Heart right ventricle (tissue), 16 donors: ENCODE results near the gene ATF6B. TPM values are rescaled to one million over a fixed set of nuclear protein-coding genes. Genes with fewer than 3 reads are reported as not detected.

Experiments
- ATAC-seq, 8 donors: fragments of 200-7000 bp; cut with Tn5 transposase; one replicate each; pipeline ENCODE4 v1.9.1; 2020; ENCODE audit warnings: mild to moderate bottlenecking in 8 of 8, moderate library complexity in 8 of 8, moderate number of reproducible peaks in 1 of 8
- DNase-seq, 2 donors: peaks; one replicate each; pipeline ENCODE4 v3.0.0-alpha.2; 2020
- H3K27ac ChIP-seq, 10 donors: fragments of 200-600 bp; sonication (generic) in 2 of 10; one replicate each; pipeline versions ENCODE4 v1.5.0 to v1.8.0; 2020 to 2022; ENCODE audit warnings: mild to moderate bottlenecking in 3 of 10
- H3K27me3 ChIP-seq, 7 donors: fragments of 200-600 bp; one replicate each; pipeline ENCODE4 v1.8.0; 2021 to 2022; ENCODE audit warnings: mild to moderate bottlenecking in 2 of 7
- H3K36me3 ChIP-seq, 9 donors: fragments of 200-600 bp; sonication (generic) in 1 of 9; one replicate each; pipeline versions ENCODE4 v1.5.0 to v1.8.0; 2020 to 2022; ENCODE audit warnings: mild to moderate bottlenecking in 2 of 9
- H3K4me1 ChIP-seq, 9 donors: fragments of 200-600 bp; sonication (generic) in 1 of 9; one replicate each; pipeline versions ENCODE4 v1.5.0 to v1.8.0; 2020 to 2022; ENCODE audit warnings: mild to moderate bottlenecking in 4 of 9
- H3K4me3 ChIP-seq, 10 donors: fragments of 200-600 bp; sonication (generic) in 2 of 10; one replicate each; pipeline versions ENCODE4 v1.5.0 to v1.8.0; 2020 to 2022; ENCODE audit warnings: mild to moderate bottlenecking in 7 of 10, moderate library complexity in 2 of 10
- H3K9me3 ChIP-seq, 11 donors: fragments of 200-600 bp in 10 of 11; sonication (generic) in 2 of 11; one replicate each; pipeline versions ENCODE4 v1.5.0 to v1.8.0; 2013 to 2022; ENCODE audit warnings: mild to moderate bottlenecking in 2 of 11, control low read depth in 1 of 11, moderate library complexity in 1 of 11
- WGBS, 2 donors: extraction: QIAGEN DNeasy Blood & Tissue Kit; methylation state at CpG; one replicate each; pipeline ENCODE4 v1.1.7; 2013; ENCODE audit warnings: inconsistent platforms in 1 of 2; 5-methylcytosine and 5-hydroxymethylcytosine counted together
- intact Hi-C, 10 donors: fragments of 100-400 bp; cut with DNase I; formaldehyde crosslinking; loops; one replicate each; pipeline versions ENCODE4 v1.11.1 to v1.14.2; 2022
- polyA plus RNA-seq, 2 donors: library from polyadenylated mRNA; stranded (reverse); fragments of 200-250 nt; gene quantifications; one replicate each; pipeline ENCODE4 v1.2.3, GENCODE V29; 2013
- total RNA-seq, 10 donors: library from RNA; stranded (reverse); fragmentation: NEBNext Ultra II Directional in 3 of 10; extraction: Animal tissue kit (Norgen Biotek cat#: 25700) in 3 of 10; gene quantifications; one replicate each; pipeline versions ENCODE4 v1.2.1 to v1.2.4, GENCODE V29; 2021 to 2023
- TF ChIP-seq, protein P1 (sequence below), 9 donors: fragments of 200-600 bp; sonication (generic) in 2 of 9; IDR thresholded peaks; one replicate each; pipeline versions ENCODE4 v1.5.0 to v1.8.0; 2021 to 2022; ENCODE audit warnings: antibody characterized with exemption in 9 of 9, mild to moderate bottlenecking in 5 of 9, moderate library complexity in 1 of 9
- donor health status: Arrhythmogenic right ventricular cardiomyopathy.
- donor health status: ischemic (EF 13 %, LVEDD 7.1; RV severe dilation, severe dysfunction).
- donor health status: healthy with polysubstance abuse.
- donor health status: DM: no; HTN: yes; CAD: no.
- donor health status: DM: no; HTN: no; CAD: no.
- donor health status: ischemic (EF 25% LVEDD 6.9; RV normal size, moderate dysfunction).
- donor health status: ischemic (EF 25% LVEDD 5.7; RV mildly dilated, moderate dysfunction).
- donor health status: healthy.
- donor health status: DM: yes; HTN: yes; CAD: no.
- donor health status: Ischemic cardiomyopathy.
- donor health status: ischemic (EF 35%, LVEDD 5.7; RV mildly dilated, moderate dysfunction).
- donor health status: nonischemic (EF 11% LVEDD 7.7; RV severe dilation, severe dysfunction).
- donor health status: DM: yes; HTN: yes; CAD: no.
- donor health status: PGD.
- donor health status: ischemic (EF 29% LVEDD 5.4; RV normal size, mild dysfunction).
- donor health status: nonischemic (EF 23%, LVEDD 6.1; RV moderate dilation, normal function).

Gene ATF6B
- total and polyA plus RNA-seq, 12 donors: 20.1 to 47.0 (median 29.4) TPM

DNA sequence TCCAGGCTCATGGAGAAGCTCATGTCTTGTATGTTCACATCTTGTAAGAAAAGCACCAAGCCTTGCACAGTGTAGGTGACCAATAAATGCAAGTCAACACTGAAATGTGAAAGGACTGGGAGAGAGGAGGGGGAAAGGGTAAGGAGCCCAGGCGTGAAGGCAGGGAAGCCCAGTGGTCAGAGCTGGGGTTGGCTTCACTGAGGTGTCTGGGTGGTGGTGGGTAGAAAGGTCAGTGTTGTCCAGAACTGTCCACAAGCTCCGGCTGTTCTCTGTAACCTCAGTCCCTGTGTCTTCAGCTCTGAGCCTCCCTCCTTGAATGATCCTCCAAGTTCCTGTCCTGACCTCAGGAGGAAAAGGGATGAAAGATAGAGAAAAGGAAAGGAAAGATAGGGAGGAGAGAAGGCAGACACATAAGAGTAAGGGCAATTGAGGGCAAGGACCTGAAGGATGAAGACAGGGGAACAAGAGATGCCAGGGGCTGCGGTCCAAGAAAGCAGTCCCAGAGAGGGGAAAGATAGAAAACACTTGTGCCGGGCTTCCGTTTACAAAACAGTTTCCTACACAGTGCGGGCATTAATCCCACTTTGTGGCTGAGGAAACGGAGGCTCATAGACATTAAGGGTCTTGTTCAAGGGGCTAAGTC lies 16.5 kb downstream of the ATF6B start:
- peak in 1 of 2 donors; percentile 48 for DNase-seq

DNA sequence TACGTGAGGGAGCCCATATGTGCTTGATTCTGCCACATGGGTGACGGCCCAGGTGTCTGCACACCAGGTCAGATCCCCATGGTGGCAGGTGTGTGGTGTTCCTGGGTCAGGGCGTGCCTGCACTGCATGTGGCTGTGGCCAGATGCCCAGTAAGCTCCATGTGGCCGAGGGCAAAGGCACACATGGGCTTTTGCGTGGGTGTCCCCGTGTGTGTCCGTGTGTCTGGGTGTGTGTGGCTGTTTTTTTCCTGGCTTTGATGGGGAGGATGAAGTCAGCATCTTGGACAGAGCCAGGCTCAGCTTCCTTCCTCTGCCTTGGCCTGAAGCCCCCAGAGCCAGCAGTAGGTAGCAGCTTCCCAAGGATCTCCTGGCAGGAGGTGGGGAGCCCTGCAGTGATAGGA lies 17.4 kb downstream of the ATF6B start:
- TF ChIP-seq, protein P1, sequence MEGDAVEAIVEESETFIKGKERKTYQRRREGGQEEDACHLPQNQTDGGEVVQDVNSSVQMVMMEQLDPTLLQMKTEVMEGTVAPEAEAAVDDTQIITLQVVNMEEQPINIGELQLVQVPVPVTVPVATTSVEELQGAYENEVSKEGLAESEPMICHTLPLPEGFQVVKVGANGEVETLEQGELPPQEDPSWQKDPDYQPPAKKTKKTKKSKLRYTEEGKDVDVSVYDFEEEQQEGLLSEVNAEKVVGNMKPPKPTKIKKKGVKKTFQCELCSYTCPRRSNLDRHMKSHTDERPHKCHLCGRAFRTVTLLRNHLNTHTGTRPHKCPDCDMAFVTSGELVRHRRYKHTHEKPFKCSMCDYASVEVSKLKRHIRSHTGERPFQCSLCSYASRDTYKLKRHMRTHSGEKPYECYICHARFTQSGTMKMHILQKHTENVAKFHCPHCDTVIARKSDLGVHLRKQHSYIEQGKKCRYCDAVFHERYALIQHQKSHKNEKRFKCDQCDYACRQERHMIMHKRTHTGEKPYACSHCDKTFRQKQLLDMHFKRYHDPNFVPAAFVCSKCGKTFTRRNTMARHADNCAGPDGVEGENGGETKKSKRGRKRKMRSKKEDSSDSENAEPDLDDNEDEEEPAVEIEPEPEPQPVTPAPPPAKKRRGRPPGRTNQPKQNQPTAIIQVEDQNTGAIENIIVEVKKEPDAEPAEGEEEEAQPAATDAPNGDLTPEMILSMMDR (IDR thresholded peaks at IDR 0.05): no peak
- Histone ChIP-seq H3K27ac (peak overlapping the region; percentile 66 to 96 (median 90)), H3K4me3 (peak overlapping the region in 8 of 10 donors; percentile 57 to 82 (median 66)), H3K4me1 (peaks cover 38 to 92% (median 77%) of the 10 kb centered on the region in 9 donors), H3K27me3 (peaks cover 0 to 9% (median 0%) of the 10 kb centered on the region in 7 donors), H3K9me3 (no peaks in the 10 kb centered on the region), H3K36me3 (peaks cover 0 to 14% (median 0%) of the 10 kb centered on the region in 9 donors)
- ATAC-seq: peak in 7 of 8 donors; percentile 2 to 46 (median 13)
- peak in 1 of 2 donors; percentile 46 for DNase-seq
- whole genome bisulfite sequencing, 2 donors: 44 to 59% methylated on average over 7 of the region's 7 CpGs
- intact Hi-C loops: loop anchor here in 4 of 10 donors (5.0 to 10.0 kb wide), 3 partner anchors 124 to 134 kb away; no protein-coding TSS in a partner anchor

More for the DNA sequence above, 16.5 kb downstream of the ATF6B start:
- Histone ChIP-seq H3K9me3 (no peaks in the 10 kb centered on the region), H3K4me1 (peaks cover 35 to 85% (median 71%) of the 10 kb centered on the region in 9 donors), H3K4me3 (peak overlapping the region in 1 of 10 donors; percentile 64), H3K36me3 (peaks cover 0 to 20% (median 0%) of the 10 kb centered on the region in 9 donors), H3K27me3 (peaks cover 0 to 9% (median 0%) of the 10 kb centered on the region in 7 donors), H3K27ac (peak overlapping the region; percentile 36 to 96 (median 86))
- TF ChIP-seq, protein P1 (IDR thresholded peaks at IDR 0.05): no peak
- peak in 4 of 8 donors; percentile 1 to 2 (median 2) for ATAC-seq
- intact Hi-C loops: loop anchor here in 4 of 10 donors (5.0 to 10.0 kb wide), 3 partner anchors 123 to 133 kb away; no protein-coding TSS in a partner anchor
- WGBS, 2 donors: 51 to 56% methylated on average over 7 of the region's 7 CpGs

DNA sequence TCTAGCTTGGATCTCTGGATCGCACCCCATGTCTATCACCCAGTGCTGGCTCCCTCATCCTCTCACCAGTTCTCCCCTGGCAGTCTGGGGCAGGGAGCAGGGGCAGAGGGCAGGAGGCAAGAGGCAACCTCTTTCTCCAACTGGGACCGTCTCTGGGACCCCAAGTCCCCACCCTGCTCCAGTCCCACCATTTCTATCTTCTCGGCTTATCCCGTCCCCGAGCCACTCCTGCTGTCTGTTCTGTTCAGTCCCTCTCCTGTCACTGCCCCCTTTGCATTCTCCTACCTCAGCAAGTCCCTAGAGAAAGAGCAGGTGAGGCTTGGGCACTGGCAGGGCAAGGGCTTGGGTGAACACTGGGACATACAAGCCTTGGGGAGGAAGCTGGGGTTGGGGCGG lies 18.3 kb downstream of the ATF6B start:
- ATAC-seq: no peak
- no peak for DNase-seq
- intact Hi-C loops: loop anchor here in 4 of 10 donors (5.0 to 10.0 kb wide), 3 partner anchors 125 to 135 kb away; no protein-coding TSS in a partner anchor
- Histone ChIP-seq H3K27me3 (peaks cover 0 to 9% (median 0%) of the 10 kb centered on the region in 7 donors), H3K36me3 (peaks cover 0 to 5% (median 0%) of the 10 kb centered on the region in 9 donors), H3K4me1 (peaks cover 38 to 99% (median 80%) of the 10 kb centered on the region in 9 donors), H3K9me3 (no peaks in the 10 kb centered on the region), H3K27ac (peak overlapping the region; percentile 66 to 96 (median 90)), H3K4me3 (peak overlapping the region in 8 of 10 donors; percentile 57 to 82 (median 66))
- 28 to 32% methylated on average over 6 of the region's 6 CpGs for WGBS, 2 donors
- TF ChIP-seq, protein P1 (IDR thresholded peaks at IDR 0.05): no peak

DNA sequence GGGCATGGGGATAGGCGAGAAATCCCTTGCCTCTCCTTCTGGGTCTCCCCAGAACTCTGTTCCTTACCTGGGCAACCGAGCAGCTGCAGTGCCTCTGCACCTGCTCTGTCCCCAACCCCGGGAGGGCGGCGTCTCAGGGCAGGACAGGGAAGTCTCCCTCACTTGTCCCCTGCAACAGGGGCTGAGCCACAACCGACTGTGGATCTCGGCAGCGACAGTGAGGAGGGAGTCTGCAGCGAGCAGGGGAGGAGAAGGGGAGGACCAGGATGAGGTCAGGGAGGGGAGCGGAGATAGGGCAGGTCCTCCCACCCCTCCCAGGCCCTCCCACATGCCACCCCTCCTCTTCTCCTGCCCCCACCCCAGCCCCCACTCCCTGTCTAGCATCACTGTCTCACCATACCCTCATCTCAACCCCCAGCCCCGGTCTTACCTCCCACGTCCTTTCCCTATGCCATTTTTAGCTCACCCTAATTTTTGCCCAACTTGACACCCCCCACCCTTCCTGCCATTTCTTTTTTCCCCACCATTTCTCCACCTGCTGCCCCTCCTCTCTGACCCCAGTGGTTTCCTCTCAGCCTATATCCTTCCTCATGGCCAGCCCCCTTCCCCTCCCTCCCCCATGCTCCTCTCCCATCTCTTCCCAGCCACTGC lies 18.8 kb downstream of the ATF6B start, which contains the start of gene TNXB:
Gene TNXB (minus strand): TSS at position 225 of the 651 bp plus-strand sequence. CDS start 11,140 bp downstream, outside the sequence.
- peak; percentile 57 to 59 for DNase-seq
- intact Hi-C loops: no loop called here
- ATAC-seq: peak; percentile 34 to 53 (median 43)
- no peaks in the 10 kb centered on the region for H3K9me3 ChIP-seq
- H3K4me1 ChIP-seq: peaks cover 36 to 97% (median 76%) of the 10 kb centered on the region in 9 donors
- H3K27ac ChIP-seq: peak within 1 kb of the TSS; percentile 80 to 96 (median 90)
- 9 to 14% methylated on average over 12 of the region's 12 CpGs for WGBS, 2 donors
- peaks cover 0 to 9% (median 0%) of the 10 kb centered on the region in 7 donors for H3K27me3 ChIP-seq
- TF ChIP-seq, protein P1 (IDR thresholded peaks at IDR 0.05): no peak
- H3K4me3 ChIP-seq: peak within 1 kb of the TSS; percentile 34 to 82 (median 64)
- peaks cover 0 to 3% (median 0%) of the 10 kb centered on the region in 9 donors for H3K36me3 ChIP-seq
